Measurements from ENCODE around the gene CLEC20A.
"Not testable (repeated sequence)": the region's sequence is repeated elsewhere in the genome, so short reads cannot be mapped to it uniquely, and the experiment has no call there.

The CLEC20A gene

GRCh38 chr1:178528953-178529335 lies 32.2 kb upstream of the CLEC20A start:
- no peak for FAIRE-seq

DNA sequence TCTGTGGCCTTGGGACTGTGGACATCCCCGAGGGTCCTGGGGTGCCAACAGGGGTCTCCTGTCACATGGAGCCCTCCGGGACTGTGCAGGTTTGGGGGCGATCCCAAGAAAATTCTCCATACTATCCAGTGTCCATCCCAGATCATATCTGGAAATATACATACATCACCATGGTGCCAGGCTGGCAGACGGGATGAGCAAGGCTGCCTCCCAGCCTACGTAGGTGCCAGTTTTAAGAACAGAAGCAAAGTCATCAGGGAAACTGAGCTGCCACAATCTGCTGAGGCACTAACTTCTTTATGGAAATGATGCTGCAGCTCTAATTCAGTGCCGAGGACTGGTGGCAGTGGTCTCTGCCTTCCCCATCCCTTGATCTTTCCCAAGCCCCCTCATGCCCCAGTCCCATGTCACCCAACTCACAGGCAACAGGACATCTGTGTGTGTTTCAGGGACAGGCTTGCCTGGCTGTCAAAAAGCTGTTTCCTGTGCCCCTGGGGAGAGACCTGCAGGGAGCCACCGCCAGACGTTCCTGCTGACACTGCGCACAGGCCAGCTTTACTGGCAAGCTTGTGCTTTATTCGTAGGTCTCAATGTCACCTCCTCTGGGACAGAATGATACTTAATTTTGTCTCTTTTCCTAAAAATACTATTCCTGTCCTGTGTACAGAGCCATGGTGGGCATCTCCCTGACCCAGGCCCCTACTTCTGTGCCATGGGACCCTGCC lies 31.6 kb upstream of the CLEC20A start:
- no peak for FAIRE-seq

- no peak for FAIRE-seq
These were observed 30.4 kb upstream of the CLEC20A start for GRCh38 chr1:178527117-178527516.

GRCh38 chr1:178521241-178521640 lies 24.5 kb upstream of the CLEC20A start:
- no peak for FAIRE-seq

GRCh38 chr1:178520803-178521202 lies 24.0 kb upstream of the CLEC20A start:
- FAIRE-seq = no peak

- FAIRE-seq = no peak
These were observed 22.1 kb upstream of the CLEC20A start for GRCh38 chr1:178518894-178519293.

- no peak for FAIRE-seq
These were observed 19.3 kb upstream of the CLEC20A start for GRCh38 chr1:178516110-178516509.

GRCh38 chr1:178513278-178513983 lies 16.7 kb upstream of the CLEC20A start:
- FAIRE-seq = no peak

DNA sequence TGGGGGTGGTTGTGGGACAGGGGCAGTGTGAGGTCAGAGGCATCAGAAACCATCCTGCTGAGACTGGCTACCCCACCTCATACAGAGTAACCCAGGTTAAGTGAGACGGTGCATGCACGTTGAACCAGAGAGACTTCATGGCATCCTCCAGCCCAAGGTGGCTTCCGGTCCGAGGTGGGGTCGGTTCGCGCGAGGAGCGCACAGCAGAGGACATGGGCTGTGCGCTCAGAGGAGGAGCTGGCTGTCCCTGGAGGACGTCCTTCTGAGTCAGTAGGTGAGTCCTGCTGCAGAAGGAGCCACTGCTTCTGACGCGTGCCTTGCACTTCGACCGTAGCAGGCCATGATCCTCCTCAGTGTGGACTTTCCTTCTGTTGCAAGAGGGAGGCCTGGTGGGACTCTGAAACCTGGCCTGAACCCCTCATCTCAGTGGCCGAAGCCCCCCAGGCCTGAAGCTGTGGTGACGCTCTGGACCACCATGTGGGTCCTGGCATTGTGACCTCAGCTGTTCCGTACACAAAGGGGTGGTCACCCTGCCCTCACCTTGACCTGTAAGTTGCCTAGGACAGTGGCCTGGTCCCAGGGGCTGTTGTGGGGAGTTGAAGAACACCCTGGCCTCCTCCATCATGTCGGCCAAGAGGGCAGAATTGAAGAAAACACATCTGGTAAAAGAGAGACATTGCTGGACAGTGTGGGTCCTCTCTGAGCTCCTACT lies 16.0 kb upstream of the CLEC20A start, which contains the start of gene TEX35:
Gene TEX35 (plus strand): TSS at position 544 of the 712 bp plus-strand sequence. CDS start 80 bp downstream, at position 624.
- FAIRE-seq = no peak

DNA sequence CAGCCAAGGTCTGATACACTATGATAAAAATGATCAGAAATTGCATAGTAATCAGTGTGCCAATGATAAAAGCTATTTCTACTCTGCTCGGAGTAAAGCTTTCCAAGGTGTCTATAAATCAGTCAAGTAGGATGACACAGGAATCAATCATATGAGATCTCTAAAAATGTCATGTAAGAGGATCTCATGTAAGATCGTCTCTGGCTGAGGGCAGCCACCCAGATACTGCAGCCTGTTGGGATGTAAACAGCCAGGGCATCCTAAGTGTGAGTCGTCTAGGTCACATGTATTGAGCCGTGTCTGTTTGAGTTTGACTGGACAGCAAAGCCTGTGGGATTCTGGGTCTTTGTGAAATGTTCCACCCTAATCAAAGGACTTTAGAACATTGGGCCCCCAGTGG lies 13.4 kb upstream of the CLEC20A start:
- no peak for FAIRE-seq

DNA sequence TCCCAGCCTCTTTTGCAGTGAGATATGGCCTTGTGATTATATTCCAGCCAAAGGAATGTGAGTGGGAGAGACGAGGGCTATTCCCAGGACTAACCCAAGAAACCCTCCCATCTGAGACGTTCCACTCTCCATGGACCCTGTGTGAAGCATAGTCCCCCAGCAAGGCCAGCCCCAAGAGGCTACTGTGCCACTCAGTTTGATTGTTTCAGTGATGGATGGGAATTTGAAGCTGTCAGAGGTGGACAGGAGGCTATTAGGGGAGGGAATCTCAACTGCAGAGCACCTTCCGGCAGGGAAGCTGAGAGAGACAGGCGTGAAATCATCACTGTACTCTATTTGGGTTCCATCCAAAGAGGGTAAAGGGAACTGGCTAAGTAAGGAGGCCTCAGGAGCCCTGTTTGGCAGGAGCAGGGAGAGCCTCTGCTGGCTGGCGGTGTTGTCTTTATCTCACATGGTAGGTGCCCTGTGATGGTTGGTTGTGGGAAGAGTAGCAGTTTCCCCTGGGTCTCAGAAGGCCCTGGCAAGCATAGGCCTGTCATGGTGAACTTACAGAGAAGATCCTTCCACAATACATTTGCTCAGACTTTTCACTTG lies 12.7 kb upstream of the CLEC20A start:
- FAIRE-seq = no peak

DNA sequence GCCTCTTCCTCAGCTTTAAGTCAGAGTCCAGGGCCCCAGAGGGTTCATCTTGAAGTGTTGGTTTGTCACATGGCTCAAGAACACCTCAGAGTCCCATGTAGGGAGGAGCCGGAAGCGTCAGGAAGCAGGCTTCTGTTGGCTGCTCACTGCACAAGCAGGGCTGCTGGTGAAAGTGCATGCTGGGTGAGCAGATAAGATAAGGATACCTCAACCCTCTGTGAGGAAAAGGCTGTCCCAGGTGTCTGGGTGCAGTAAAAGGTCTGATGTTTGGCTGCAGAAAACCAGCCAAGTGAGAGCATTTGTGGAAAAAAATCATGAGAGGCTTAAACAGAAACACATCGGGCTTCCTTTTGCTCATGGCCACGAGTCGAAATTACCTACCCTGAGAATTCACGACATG lies 9.9 kb upstream of the CLEC20A start:
- FAIRE-seq = no peak

- no peak for FAIRE-seq
These were observed 9.4 kb upstream of the CLEC20A start for GRCh38 chr1:178506177-178506576.

DNA sequence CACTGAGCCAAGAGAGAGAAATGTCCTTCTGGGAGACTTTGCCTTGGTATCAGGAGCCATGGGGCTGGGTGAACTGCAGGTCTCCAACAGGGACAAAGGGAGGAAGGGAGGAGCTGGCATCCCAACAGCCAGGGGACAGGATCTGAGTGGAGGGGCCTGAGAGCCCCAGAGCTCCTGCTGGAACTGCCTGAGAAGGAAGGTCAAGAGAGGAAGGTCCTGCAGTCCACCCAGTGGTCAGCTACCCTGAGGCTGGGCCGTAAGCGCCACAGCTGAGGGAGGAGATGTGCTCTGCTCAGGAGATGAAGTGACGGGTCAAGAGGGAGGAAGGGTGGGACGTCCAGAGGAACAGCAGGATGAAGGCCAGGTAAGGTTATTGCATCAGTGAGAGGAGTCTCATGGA lies 7.5 kb upstream of the CLEC20A start:
- no peak for FAIRE-seq

- no peak for FAIRE-seq
These were observed 7.1 kb upstream of the CLEC20A start for GRCh38 chr1:178503849-178504248.

GRCh38 chr1:178503316-178503715 lies 6.6 kb upstream of the CLEC20A start:
- FAIRE-seq = not testable (repeated sequence)

- no peak for FAIRE-seq
These were observed 6.1 kb upstream of the CLEC20A start for GRCh38 chr1:178502856-178503255.

GRCh38 chr1:178502330-178502714 lies 5.6 kb upstream of the CLEC20A start:
- no peak for FAIRE-seq

DNA sequence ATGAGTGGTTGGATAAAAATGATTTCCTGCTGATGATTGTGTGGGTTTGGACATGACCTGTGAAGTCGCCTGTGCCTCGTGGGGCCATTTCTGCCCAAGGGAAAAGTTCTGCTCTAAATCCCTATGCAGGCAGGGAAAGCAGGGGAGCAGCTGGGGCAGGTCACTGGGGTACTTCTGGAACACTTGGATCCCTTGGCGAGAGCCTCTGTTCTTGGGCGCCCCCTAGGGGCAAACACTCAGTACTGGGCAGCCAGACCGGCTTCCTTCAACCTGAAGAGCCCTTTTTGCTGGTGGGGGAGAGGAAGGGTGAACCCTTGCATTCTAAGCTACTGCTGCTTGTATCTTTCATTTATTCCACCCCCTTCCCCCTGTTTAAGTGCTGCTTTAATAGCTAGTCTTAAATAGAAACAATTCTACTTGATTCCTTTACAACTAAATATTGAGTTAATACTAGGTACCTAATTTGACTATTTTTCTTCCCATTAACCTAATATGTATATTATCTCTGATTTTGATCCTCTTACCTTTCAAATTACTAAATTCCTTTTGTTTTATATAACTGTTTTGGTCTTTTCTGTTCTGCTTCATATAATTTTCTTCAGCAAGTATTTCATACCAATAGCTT lies 5.1 kb upstream of the CLEC20A start:
- no peak for FAIRE-seq

DNA sequence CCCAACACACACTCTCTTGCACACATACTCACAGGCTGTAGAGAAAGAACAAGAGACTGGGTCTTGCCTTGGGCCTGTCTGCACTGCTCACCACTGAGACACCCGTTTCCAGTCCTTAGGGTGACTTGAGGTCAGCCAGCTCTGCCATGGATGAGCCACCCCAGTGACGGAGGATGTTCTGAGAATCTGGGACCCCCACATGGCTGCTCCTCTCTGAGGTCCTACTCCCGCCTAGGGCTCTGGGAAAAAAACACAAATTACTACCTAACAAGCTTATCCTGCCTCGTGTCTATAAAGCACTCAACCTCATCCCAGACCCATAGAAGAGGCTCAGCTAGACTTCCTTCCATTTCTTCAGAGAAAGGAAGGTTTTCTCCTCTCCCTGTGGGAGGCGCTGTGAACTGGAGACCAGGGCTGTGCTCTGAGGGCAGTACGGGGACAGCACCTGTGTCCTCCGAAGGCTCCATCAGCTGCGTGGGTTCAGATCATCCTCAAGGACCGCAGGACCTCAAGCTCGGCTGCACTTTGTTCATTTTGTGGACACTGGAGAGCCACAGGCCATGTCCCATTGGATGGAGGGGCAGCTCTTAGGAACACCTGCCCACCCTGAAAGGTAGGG lies 4.3 kb upstream of the CLEC20A start:
- no peak for FAIRE-seq

- no peak for FAIRE-seq
These were observed 3.5 kb upstream of the CLEC20A start for GRCh38 chr1:178500091-178500770.
